Large intestine (tissue), 3 donors: ENCODE data around the gene SLC26A11. TPM values are rescaled to one million over a fixed set of nuclear protein-coding genes. Genes with fewer than 3 reads are reported as not detected.
"Not testable (repeated sequence)": the region's sequence is repeated elsewhere in the genome, so short reads cannot be mapped to it uniquely, and the experiment has no call there.

Experiments
- DNase-seq, 2 donors: peaks; one replicate each; pipeline versions ENCODE4 v3.0.0 to v3.0.0-alpha.2; 2013
- H3K27ac ChIP-seq: one replicate; pipeline ENCODE4 v1.5.1; 2013; ENCODE audit warnings: low read length
- H3K27me3 ChIP-seq: 2 replicates; pipeline ENCODE4 v1.6.1; 2013; ENCODE audit warnings: low read length; ENCODE audit not compliant: control insufficient read depth, insufficient read depth
- H3K36me3 ChIP-seq: 2 replicates; pipeline ENCODE4 v1.6.1; 2013; ENCODE audit warnings: low read length; ENCODE audit not compliant: control insufficient read depth, insufficient read depth
- H3K4me1 ChIP-seq: one replicate; pipeline ENCODE4 v1.6.1; 2013; ENCODE audit warnings: low read length; ENCODE audit not compliant: control insufficient read depth, insufficient read depth
- H3K4me3 ChIP-seq: one replicate; pipeline ENCODE4 v1.5.1; 2013; ENCODE audit warnings: low read length
- H3K9me3 ChIP-seq: one replicate; pipeline ENCODE4 v1.6.1; 2013; ENCODE audit warnings: mild to moderate bottlenecking, low read depth, low read length, moderate library complexity; ENCODE audit not compliant: control insufficient read depth
- WGBS: methylation state at CpG from one replicate; pipeline ENCODE4 v1.1.5; 2013; ENCODE audit warnings: low lambda C conversion rate; ENCODE audit not compliant: insufficient coverage; 5-methylcytosine and 5-hydroxymethylcytosine counted together
- polyA plus RNA-seq: library from polyadenylated mRNA; unstranded; fragments of 120-200 nt; gene quantifications from one replicate; pipeline ENCODE4 v1.2.1, GENCODE V29; 2013

The SLC26A11 gene
- polyA plus RNA-seq, 1 donor: 82.8 TPM

DNA sequence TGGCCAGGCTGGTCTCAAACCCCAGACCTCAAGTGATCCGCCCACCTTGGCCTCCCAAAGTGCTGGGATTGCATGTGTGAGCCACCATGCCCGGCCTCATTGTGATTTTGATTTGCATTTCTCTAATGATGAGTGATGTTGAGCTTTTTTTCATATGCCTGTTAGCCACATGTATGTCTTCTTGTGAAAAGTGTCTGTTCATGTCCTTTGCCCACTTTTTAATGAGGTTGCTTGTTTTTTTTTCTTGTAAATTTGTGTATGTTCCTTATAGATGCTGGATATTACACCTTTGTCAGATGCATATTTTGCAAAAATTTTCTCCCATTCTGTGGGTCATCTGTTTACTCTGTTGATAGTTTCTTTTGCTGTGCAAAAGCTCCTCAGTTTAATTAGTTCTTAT, 80.5 kb downstream of the SLC26A11 start:
- not testable (repeated sequence) for DNase-seq, H3K27ac ChIP-seq, H3K4me3 ChIP-seq, H3K4me1 ChIP-seq, H3K27me3 ChIP-seq
- WGBS: no CpG with 5 or more reads among the region's 2 CpGs
- peaks cover 78% of the 10 kb centered on the region for H3K36me3 ChIP-seq
- H3K9me3 ChIP-seq: peaks cover 18% of the 10 kb centered on the region

Other genes with a start within 250 kb of the SLC26A11 start
- gene TBC1D16, start 184.6 kb upstream of the SLC26A11 start, polyA plus RNA-seq: 29.9 TPM
- 5.7 TPM for gene CCDC40, start 183.8 kb upstream of the SLC26A11 start, polyA plus RNA-seq
- 50.0 TPM for gene GAA, start 118.8 kb upstream of the SLC26A11 start, polyA plus RNA-seq
- gene EIF4A3, start 73.3 kb upstream of the SLC26A11 start, polyA plus RNA-seq: 95.0 TPM
- gene CARD14, start 50.4 kb upstream of the SLC26A11 start, polyA plus RNA-seq: 3.2 TPM
- 77.5 TPM for gene SGSH, start 94 bp upstream of the SLC26A11 start, polyA plus RNA-seq
- 103 TPM for gene RNF213, start 40.4 kb downstream of the SLC26A11 start, polyA plus RNA-seq
- 30.8 TPM for gene ENDOV, start 194.7 kb downstream of the SLC26A11 start, polyA plus RNA-seq